Activated CD8-positive, alpha-beta memory T cell treated with anti-CD3 and anti-CD28 coated beads, Interleukin-2, amount 50 U/mL, for 48 hours (primary cell): ENCODE results near the gene RFC3.
"Not testable (repeated sequence)": the region's sequence is repeated elsewhere in the genome, so short reads cannot be mapped to it uniquely, and the experiment has no call there.

Experiments used
- DNase-seq: peaks from one replicate; pipeline ENCODE4 v3.0.0-alpha.2; 2020

Gene RFC3, protein sequence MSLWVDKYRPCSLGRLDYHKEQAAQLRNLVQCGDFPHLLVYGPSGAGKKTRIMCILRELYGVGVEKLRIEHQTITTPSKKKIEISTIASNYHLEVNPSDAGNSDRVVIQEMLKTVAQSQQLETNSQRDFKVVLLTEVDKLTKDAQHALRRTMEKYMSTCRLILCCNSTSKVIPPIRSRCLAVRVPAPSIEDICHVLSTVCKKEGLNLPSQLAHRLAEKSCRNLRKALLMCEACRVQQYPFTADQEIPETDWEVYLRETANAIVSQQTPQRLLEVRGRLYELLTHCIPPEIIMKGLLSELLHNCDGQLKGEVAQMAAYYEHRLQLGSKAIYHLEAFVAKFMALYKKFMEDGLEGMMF

GRCh38 chr13:33817901-33818706 is at the start of gene RFC3:
TSS of gene RFC3 (plus strand) at chr13:33818149. CDS start at chr13:33818179, 30 bp downstream.
- DNase-seq, result peak; percentile 95

DNA sequence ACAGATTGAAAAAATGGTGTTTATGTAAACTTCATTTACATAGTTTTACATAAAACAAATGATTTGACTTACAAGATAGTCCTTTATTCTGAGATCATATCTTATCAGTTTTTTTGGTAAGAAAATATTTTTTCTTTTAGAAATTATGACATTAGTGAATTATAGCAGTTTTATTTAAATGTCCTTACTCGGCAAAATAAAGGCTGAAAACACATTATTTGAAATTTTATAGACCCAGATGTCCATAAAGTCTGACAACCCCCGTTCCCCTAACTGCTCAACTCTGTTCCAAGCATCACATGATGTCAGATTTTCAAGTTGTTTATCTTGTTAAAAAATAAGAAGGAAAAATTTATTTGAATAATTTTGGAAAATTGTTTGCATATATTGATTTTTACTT is 46.7 kb upstream of the RFC3 start:
- DNase-seq, result no peak

DNA sequence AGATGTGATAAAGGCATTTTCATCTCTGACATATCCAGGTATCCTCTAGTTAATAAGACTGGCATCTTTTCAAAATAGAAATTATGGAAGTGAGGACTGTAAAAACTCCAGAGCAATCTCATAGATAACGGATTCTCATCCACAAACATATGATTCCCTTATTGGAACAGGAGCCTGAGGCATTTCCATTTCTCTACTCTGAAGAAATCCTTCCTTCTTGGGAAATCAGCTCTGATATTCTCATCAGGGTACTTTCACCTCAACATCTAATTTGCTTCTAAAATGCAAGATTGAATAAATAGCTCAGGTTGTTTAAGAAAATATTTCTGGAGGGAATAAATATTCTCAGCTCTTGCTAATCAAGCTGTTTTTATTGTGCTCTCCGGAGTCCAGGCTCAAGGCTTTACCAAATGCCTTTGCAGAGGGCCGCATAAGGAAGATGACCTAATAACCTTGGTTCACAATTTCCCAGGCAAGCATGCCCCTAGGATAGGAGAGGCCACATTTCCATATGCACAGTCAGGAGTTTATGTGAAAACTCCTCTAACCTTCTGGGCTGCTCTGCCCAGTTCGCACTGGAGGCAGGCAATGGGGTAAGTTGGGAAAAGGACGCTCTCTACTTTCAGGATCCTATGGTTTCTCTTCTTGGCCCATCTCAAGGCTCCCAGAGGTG is 44.0 kb upstream of the RFC3 start:
- no peak for DNase-seq

- no peak for DNase-seq
Observed at GRCh38 chr13:33775339-33776108, 42.4 kb upstream of the RFC3 start.

DNA sequence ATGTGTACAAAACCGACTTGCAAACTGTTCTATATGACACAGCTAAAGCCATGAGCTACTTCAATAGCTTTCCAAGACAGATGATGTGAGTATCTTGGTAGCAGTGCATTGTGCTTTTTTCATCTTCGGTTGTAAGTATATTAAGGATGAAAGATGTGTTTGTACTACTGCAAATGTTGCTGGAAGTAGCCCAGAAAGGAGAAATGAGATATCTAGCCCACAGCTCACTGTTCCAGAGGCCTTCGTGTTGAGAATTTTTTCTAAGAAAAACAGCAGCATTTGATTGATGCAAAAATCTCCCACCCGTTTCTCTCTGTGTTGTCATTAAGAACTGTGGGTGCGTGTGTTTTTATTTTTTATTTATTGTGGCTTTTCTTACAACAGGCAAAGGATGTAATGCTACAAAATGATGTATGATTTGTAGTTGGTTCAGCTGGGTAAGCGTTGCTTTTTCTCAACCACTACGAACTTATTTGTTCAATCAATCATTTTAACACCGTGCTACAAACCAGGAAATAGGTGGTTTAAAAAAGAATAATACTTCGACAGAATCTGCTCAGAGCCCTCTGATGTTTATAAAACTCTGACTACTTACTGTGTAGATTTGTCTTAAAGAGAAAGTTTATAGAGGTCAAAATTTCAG is 41.6 kb upstream of the RFC3 start:
- no peak for DNase-seq

DNA sequence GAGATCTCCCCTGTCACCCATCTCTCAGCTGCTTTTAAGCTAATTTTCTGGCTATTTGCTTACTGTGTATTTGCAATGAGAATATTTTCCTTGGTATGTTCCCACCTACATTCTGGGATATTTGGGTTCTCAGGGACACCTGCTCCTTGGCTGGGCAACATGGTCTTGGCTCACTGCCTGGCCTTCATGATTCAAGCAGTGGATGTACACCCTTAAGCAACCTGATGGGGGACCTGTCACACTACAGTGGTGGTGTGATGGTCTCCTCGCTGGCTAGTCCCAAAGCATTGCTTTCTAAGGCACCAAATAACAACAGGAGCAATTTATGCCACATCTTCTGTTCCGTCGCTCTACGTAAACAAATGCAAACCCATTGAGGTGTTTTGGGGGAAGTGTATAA is 35.3 kb upstream of the RFC3 start:
- DNase-seq, result no peak

GRCh38 chr13:33783212-33783611 is 34.7 kb upstream of the RFC3 start:
- not testable (repeated sequence) for DNase-seq

GRCh38 chr13:33784738-33785137 is 33.2 kb upstream of the RFC3 start:
- no peak for DNase-seq

DNA sequence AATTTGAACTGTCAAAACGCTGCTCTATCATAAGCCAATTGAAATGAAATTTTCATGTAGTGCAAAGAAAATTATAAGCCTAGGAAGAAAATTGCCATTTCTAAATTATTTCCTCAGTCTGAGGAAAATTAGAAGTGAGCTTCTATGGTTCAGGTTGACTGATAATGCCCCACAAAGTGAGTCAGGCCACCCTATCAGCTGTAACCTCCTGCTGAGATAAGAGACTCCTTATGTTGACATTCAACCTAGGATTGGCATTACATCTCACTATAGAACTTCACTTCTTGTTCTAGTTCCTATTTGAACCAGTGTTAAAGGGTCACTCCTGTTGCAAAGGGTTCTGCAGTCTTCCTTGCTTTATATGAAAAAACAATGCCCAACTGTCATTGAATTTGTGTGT is 32.6 kb upstream of the RFC3 start:
- no peak for DNase-seq

GRCh38 chr13:33787051-33787591 is 30.8 kb upstream of the RFC3 start:
- no peak for DNase-seq

- DNase-seq, result no peak
Observed at GRCh38 chr13:33789066-33789606, 28.8 kb upstream of the RFC3 start.

GRCh38 chr13:33789739-33790138 is 28.2 kb upstream of the RFC3 start:
- no peak for DNase-seq

DNA sequence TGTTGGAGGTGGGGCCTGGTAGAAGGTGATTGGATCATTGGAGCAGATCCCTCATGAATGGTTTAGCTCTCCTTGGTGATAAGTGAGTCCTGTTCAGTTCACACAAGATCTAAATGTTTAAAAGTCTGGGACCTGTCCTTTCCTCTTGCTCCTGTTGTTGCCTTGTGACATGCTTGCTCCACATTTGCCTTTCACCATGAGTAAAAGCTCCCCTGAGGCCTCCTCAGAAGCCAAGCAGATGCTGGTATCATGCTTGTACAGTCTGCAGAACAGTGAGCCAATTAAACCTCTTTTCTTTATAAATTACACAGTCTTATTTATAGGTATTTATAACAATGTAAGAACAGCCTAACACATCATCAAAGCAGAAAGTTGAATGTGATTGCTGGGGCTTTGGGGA is 24.2 kb upstream of the RFC3 start:
- DNase-seq, result no peak

- no peak for DNase-seq
Observed at GRCh38 chr13:33794576-33794975, 23.4 kb upstream of the RFC3 start.

DNA sequence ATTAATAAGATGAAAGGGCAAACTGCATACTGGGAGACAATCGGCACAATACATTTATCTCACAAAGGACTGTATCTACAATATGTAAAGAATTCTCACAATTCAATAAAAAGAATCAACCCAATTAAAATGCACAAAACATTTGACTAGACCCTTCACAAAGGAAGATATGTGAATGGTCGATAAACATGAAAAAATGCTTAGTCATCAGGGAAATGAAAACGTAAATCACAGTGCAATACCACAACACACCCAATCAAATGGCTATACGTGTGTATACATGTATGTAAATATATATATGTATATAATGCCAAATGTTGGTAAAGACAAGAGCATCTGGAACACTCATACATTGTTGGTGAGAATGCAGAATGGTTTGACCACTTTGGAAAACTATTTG is 21.9 kb upstream of the RFC3 start:
- no peak for DNase-seq

GRCh38 chr13:33797622-33798021 is 20.3 kb upstream of the RFC3 start:
- no peak for DNase-seq

DNA sequence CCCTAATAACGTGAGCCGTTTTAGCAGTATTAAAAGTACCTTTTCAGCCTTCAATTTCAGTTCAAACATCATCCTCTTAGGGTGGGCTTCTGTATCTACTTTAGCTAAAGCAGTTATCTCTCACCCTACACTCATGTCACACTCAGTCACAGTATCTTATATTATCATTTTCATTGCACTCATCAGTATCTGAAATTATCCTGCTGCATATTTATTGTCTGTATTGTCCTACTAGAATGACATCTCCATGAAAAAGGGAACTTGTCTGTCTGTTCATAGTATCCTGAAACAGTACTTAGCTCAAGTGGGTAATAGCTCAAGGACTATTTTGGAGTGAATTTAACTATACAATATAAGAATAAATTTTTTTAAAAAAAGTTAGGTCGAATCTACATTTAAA is 19.9 kb upstream of the RFC3 start:
- DNase-seq, result no peak

GRCh38 chr13:33799950-33800592 is 17.9 kb upstream of the RFC3 start:
- no peak for DNase-seq

DNA sequence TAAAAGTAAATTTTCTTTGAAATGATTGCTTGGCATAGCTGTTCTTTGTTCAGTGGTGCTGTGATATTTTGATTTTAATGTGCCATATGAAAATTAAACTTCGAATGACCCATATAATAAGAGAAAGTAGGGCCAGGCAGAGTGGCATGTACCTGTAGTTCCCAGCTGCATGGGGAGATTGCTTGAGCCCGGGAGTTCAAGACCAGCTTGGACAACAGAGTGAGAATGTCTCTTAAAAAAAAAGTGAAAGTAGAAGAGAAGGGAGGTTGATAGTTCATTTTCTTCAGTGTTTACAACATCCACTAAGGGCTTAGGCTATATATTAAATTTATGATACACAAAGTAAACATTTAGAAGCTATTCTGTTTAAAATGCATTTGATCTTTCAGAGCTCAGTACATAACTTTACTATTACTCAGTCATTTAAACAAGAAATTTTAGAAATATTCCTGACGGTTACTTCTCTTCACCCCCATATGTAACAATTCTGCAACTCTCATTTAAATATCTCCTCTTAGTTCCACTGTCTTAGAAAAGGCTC is 17.2 kb upstream of the RFC3 start:
- DNase-seq, result no peak

DNA sequence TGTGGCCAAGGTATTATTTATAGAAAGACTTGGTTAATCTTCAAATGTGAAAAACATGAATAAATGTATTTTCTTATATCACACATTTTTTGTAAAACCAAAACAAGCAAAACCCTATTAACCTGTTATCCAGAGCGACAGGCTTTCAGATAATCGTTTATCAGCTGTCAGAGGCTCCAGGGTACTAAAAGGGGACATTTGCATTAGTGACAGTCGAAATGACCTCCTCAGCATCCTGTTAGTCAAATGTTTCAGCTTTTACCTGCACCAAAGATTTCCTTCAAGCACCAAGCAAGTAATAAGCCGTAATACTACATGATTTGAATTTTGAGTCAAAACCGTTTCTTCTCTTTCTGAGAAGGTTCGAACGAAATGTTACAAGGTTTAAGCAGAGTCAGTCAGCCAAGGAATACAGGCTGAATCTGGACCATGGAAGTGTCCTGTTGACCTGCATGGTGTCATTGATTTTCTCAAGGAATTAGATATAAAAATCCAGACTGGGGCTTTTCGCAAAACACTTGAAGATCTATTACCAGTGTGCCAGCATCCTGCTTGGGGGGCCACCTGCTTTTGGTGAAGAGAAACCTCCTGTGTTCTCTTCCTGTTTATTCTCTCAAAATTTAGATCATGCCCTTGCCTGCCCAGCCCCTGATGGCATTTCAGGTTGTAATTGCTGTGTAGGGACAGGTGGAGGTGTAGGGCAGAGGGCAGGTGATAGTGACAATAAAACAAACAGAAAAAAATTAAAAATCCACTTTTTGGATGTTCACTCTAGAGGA is 11.3 kb upstream of the RFC3 start:
- DNase-seq, result no peak
